COLO829 (cell line): Measurements from ENCODE around the gene NKTR.

Source experiments
- DNase-seq: peaks from one replicate; pipeline ENCODE4 v3.0.0; 2012; ENCODE audit warnings: low spot score

The NKTR gene

DNA sequence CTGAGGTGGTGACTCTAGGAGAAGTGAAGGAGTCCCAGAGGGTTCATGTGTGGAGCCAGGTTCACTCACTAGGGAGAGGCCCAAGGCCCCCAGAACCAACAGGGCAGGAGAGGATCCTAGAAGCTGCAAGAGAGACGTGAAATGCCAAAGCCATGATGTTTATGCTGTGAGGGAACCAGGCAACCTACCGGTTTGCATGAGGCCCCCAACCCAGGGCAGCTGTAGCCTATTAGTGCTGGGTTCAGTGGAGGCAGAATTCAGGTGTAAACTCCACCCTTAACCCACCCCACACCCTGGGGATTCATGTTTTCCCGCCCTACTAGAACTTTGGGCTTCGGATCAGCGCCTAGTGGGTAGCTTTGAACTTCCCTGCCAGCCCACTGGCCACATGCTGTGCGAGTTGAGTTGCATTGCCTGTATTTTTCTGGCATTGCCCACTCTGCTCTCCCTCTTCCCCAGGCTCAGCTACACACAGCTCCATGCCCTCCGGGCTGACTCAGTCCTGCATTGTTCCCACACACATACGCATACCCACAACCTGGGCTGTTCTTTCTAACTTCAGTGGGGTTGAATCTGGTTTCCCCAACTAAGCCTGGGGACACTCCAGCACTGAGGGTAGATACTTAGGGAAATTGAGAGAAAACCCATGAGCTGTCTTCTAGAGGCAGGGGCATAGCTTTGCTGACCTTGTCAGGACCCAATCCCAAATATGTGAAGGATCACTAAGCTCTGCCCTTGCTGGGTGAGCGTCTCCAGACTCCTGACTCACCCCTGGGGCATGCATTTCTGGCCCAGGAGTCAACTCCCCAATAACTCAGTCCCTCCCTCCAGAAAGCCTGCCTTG, 51.0 kb downstream of the NKTR start:
- no peak for DNase-seq

DNA sequence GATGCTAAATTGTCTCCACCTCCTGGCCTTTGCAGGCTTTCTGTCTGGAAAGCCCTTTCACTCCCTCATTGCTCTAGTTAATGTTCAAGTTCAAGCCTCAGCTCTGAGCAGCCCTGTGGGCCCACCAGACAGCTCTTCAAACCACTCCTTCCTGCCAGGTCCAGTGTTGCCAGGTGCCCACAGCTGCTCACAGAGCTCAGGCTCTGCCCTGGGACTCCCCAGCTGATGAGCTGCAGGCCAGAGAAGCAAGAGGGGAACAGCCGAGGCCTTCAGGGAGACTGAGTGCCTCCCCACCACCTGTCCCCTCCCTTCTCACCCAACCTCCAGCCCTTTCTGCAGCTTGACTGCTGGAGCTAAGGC, 51.7 kb downstream of the NKTR start:
- DNase-seq, result no peak

DNA sequence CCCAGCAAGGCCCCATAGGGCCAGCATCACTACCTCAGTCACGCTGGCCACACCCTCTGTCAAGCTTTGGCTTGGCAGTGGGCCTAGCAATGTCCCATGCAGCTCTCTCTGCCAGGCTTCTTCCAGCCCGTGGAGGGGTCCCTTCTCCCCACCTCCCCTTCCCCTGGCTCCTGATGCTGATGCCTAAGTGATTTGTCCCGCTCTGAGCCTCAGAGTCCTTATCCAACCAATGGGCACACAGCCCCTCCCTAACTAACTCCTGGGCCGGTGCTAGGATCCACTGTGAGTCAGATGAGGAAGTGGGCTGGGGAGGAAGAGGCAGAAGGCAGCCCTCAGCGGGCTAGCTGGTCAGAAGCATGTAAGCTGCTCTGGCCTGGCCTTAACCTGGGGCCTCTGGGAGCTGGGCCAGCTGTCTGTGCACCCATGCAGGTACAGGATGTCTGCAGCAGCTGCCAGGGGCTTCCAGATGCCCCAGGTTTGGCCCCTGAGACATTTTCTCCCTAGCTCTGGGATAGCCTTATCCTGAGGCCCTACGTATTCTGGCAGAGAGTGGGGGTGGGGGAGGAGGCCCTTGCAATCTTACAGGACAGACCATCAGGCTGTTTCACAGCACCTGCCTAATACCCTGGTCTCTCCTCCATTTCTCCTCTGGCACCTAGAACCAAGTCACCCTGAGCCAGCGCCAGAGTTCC, 52.3 kb downstream of the NKTR start:
- DNase-seq, result no peak

DNA sequence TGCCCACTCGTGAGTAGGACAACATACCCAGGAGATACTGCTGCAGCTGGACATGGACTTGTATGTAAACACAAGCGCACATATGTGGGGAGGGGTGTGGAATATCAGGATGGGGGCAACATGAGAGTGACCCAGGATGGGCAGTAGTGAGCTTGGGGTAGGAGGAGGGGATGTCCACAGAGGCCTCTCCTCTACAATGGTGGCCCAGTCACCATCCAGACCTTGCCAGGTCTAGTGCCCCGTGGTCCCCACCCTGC, 52.7 kb downstream of the NKTR start:
- DNase-seq, result no peak

DNA sequence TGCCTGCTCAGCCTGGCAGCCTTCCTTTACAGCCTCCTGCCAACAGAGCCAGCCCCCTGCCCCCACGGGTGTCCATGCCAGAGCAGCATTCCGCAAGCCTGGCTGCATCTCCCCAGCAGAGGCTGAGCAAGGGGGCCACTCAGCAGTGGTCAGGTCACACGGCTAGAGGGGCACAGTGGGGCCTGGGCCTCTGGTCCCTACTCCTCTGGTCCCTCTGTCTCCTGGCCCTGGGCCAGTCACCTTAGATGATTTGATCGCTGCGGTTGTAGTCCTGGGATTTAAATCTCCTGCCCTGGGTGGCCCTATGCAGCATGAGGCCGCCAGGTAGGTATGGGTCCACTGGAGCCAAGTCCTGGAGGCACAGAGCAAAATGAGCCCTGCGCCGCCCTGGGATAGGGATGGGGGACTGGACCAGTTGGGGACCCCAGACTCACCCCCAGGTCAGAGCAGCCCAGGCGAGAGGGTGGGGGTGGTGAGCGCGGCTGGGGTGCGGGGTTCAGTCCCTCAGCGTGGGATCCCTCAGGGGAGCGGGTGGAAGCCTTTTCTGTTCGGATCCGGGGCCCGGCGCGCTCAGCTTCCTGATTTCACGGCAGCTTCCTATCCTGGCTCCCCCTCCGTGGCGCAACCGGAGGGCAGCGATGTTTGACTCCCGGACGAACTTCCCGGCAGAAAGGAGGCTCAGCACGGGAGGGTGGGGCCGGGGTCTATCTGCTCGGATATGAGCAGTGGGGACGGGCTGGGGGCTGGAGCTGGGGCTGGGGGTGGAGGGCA, 53.3 kb downstream of the NKTR start, which contains the start of gene ZBTB47:
TSS of gene ZBTB47 (plus strand) at position 138 of the 771 bp plus-strand sequence. CDS start 4,659 bp downstream, outside the sequence.
- no peak for DNase-seq

DNA sequence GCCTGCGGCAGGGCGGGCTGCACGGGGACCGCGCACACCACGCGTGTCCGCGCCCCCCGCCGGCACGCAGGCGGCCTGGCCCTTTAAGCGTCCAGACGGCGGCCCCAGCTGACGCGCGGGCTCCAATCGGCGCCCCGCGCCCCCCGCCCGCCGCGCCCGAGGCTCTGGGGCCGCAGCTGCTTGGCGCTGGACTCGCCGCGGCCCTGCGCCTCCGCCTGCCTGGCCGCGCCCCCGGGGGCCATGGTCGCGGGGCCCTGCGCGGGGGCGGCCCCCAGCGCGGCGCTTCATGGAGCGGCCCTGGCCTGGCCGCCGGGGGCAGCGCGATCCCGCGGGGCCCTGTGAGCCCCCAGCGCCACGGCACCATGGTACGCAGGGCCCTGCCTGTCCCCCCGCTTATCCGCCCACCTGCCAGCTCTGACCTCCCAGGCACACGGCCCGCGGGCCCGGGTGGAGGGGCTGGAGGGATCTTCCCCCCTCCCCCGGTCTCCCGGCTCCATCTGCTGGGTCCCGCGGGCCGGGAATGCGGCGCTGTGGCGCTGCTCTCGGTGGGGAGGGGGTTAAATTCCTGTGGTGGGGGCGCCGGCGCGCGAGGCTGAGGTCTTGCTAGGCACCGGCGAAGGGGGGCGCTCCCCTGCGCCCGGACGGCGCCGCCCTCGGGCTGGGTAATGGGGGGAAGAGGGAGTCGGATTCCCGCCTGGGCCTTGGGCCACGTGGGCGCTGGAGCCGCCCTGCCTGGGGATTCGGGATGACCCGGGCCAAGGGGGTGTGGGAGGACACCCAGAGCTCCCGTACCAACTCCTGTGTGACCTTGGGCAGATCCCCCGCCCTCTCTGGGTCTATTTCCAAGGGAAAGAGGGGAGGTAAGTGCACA, 54.1 kb downstream of the NKTR start:
- DNase-seq, result no peak

DNA sequence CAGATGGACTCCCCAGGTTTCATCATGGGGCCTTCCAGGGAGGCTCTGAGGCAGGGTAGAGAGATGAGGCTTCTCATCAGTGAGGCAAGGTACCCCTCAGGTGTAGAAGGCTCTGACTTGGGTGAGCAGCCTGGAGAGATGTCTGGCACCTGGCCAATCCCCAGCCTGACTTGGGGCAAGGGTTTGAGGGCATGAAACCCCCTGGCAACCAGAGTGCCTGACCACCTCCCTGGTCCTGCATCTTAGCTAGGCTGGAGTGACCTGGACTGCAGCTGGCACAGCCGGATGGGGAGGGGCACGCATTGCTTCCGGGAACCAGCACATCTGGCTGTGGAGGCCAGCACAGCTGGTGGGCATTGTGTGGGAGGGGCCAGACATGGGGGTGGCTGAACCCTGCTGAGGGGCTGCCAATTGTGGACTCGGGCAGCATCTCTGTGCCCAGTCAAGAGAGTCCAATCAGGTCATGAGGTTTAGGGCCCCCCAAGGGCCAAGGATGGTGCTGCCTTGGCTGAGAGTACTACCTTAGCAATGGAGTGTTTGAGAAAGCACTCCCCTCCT, 54.9 kb downstream of the NKTR start:
- no peak for DNase-seq

DNA sequence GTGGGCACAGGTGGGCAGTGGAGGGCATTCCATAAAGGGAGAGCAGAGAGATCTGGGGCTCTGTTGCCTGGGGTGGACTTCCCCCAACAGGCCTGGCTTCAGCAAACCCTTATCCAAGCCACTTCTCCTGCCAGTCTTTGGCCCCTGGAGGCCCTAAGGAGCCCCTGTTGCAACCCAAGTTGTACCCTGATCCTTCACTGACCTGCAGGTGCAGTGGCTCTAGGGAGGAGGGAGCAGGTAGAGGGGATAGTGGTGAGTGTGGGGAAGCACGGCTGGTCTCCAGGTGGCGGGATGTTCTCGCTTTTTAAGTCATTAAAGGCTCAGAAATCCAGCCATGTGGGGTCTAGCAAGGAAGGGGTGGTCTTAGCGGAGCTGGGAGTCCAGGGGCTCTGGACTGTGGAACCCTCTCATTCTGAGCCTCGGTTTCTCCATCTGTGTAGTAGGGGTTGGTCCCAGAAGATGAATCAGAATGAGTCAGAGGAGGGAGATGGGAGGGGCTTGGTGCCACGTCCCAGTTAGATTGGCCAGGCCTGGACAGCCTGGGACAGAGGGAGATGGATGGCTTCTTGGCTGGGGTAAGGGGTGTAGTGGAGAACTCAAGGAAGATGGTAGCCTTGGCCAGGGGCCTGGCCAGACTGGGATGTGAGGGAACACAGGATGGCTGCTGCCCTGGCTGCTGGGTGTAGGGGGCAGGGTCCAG, 55.6 kb downstream of the NKTR start:
- DNase-seq, result no peak

DNA sequence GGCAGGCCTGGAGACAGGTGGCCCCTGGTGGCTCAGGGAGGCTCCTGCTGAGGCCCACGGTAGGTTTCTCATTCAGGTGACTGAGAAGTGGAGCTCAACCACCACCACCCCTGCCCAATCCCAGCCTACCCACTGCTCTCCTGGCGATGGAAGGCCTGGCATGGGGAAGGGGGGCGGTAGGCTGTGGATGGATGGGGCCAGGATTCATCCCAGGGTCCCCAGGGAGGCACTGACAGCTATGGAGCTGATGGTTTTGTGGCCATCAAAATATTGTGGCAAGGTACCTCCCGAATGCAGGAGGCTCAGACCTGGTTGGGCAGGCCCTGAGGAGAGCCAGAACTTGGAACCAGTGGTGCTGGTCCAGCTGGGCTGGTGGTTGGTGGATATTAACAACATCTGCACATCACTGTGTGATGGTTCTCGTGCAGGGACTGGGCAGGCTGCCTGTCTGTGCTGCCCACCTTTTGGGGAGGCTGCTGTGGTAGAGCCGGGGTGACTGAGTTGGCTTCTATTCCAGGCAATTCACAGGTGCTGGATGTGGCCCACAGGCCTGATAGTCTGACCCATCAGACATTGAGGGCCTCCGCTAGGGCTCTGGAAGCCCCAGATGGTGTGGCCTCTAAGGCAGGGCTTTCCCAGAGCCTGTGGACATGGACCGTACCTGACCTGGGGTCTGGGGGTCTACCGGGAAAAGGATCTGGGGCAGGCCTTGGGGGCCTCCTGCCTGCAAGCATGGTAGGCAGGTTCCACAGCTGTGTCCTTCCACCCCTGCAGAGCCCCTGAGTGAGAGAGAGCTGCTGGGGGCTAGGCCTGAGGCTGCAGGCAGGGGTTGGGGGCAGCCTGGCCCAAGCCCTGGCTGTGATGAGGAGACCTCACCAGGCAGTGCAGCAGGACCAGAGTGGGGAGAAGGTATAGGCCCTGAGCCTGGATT, 56.5 kb downstream of the NKTR start:
- DNase-seq, result no peak

DNA sequence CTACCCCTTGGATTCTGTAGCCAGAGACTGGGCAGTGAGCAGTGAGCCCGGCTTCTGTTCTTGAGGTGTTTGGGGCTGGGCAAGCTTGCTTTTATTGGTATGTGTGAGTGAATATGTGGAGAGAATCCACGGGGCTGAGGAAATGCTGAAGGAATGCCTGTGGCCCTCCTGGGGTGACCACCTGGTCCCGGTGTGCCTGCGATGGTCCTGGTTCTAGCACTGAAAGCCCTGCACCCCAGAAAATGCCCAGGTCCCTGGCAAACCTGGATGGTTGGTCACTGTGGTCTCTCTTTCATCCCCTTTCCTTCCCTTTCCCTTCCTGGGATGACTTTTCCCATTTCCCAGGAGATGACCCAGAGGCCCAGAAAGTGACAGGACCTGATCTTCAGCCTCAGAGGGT, 57.2 kb downstream of the NKTR start:
- no peak for DNase-seq

DNA sequence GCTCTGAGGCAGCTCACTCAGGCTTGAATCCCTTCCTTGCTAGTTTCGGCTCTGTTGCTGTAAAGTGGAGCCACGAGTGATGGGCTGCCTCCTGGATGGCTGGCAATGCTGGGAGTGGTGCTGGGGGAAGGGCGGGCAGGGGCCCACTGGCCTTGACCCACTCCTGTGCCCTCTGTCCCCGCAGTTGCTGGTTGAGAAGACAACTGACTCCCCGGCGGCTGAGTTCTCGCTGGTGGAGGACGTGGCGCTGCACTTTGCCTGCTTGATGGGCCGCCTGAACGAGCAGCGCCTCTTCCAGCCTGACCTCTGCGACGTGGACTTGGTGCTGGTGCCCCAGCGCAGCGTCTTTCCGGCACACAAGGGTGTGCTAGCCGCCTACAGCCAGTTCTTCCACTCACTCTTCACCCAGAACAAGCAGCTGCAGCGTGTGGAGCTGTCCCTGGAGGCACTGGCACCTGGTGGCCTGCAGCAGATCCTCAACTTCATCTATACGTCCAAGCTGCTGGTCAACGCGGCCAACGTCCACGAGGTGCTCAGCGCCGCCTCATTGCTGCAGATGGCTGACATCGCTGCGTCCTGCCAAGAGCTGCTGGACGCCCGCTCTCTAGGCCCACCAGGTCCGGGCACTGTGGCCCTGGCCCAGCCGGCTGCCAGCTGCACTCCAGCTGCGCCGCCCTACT, 57.7 kb downstream of the NKTR start:
- no peak for DNase-seq

DNA sequence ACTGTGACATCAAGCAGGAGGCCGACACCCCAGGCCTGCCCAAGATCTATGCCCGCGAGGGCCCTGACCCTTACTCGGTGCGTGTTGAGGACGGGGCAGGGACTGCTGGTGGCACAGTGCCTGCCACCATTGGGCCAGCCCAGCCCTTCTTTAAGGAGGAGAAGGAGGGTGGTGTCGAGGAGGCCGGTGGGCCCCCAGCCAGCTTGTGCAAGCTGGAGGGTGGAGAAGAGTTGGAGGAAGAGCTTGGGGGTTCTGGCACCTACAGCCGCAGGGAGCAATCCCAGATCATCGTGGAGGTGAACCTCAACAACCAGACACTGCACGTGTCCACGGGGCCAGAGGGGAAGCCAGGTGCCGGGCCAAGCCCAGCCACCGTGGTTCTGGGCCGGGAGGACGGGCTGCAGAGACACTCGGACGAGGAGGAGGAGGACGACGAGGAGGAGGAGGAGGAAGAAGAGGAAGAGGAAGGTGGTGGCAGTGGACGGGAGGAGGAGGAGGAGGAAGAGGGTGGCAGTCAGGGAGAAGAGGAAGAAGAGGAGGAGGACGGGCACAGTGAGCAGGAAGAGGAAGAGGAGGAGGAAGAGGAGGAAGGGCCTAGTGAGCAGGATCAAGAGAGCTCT, 58.4 kb downstream of the NKTR start:
- DNase-seq, result no peak

DNA sequence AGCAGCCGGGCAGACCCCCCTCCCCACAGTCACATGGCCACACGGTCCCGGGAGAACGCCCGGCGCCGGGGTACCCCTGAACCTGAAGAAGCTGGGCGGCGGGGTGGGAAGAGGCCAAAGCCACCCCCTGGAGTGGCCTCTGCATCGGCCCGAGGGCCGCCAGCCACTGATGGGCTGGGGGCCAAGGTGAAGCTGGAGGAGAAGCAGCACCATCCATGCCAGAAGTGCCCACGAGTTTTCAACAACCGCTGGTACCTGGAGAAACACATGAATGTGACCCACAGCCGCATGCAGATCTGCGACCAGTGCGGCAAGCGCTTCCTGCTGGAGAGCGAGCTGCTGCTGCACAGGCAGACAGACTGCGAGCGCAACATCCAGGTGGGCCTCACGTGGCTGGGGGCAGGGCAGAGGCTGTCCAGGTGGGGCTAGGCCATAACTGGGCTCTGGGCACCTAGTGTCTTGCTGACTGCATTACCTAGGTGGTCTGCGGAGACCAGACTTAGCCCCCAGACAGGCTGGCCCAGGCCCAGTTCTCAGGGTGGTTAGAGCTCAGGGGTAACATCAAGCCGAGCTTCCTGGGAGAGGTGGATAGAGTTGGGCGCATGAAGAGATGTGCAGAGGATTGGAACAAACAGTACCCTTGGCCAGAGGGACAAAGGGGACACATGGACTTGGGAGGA, 59.1 kb downstream of the NKTR start:
- DNase-seq, result no peak

DNA sequence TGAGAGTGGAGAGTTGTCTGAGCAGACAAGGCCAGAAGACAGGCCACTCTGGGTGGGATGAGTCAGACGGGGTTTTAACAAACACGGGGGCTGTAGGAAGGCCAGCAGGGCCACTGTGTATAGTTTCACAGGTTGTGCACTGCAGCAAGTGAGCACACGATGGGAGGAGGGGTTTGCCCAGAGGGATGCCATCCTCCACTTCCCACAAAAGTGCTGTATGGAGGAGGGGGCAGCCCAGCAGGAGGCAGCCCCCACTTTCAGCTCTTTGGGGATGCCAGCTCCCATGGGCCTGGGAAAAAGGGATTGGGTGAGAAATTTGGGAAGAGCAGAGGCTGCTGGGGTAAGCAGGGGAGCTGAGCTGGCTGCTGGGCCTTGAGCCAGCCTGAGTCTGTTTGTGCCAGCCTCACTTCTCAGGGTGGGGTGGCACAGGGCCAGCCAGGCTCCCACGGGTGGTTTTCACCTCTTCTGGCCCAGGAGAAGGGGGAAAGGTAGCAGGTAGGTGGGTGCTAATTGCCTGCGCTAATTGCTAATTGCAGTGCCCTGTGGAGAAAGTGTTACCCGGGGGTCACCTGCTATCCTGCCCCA, 59.7 kb downstream of the NKTR start:
- no peak for DNase-seq

DNA sequence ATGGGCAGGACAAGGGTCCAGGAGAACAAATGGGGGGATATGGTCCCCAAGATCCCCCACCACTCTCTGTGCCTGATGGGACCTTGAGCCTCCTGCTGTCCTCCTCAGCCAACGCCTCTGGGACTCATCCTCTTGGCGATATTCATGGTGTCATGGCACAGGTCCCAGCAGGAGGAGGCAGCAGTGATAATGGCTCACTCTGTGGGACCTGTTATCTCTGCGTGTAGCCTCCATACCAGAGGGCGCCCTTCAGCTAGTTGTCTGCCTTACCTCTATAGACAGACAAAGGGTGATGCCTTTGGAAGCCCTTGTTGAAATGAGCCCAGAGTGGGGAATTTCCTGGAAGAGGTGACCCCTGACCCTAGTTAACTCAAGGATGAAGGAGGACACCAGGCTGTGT, 60.4 kb downstream of the NKTR start:
- DNase-seq, result peak; percentile 38

DNA sequence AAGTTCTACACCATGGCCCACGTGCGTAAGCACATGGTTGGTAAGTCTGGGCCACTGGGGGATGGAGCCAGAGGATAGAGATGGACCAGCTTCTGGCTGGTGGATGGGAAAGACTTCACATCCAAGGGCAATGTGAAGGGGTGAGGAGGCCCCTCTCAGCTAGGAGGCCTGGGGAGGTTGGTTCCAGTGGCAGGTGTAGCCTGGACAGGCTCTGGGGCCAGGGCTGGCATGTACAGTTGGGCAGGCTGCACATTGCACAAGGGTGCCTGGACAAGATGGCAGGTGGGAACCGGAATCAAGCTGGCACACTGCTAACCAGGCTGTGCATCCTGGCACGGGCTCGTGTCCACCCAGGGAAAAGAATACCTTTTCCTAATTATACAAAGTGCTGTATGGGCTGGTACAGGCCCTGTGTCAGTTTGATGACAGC, 61.1 kb downstream of the NKTR start:
- no peak for DNase-seq

DNA sequence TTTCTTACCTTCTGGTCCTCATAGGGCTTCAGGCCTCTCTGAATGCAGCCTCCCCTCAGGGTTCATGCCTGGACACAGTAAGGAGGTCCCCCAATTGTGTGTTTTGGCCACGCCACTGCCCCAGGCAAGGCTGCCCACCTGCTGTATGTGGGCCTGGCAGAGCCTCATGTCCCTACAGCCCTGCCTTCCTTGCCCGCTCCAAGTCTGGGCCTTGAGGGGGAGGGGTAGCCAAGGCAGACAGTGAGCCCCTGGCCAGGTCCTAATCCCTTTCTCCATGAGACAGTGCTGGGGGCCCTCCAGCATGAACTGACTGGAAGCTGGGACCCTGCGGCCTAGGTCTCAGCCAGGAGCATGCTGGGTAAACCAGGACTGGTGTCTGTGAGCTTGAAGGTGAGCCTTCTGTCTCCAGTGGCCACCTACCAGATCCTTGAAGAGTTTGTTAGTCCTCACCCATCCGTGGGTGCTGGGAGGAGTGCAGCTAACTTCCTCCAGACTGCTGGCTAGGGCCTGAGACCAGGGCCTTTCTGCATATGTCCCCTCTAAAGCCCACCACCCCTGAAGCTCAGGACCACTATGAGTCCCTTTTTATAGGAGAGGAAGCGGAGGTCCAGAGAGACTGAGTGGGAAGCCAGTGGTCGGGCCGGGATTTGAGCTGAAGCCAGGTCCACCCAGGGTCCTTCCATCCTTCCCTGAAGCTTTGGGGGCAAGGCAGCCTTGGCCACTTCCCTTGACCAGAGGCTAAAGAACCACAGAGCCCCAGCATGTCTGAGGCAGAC, 61.7 kb downstream of the NKTR start:
- no peak for DNase-seq
